Fibroblast of skin of back (primary cell): ENCODE data around the gene BPGM.
A peak's percentile ranks its signal among the peaks of the same experiment; 100 is the strongest.

Experiments
- DNase-seq: peaks from one replicate; pipeline ENCODE4 v3.0.0-alpha.2; 2013

Gene BPGM

GRCh38 chr7:134698481-134698880 lies 51.8 kb downstream of the BPGM start:
- DNase-seq, result no peak

DNA sequence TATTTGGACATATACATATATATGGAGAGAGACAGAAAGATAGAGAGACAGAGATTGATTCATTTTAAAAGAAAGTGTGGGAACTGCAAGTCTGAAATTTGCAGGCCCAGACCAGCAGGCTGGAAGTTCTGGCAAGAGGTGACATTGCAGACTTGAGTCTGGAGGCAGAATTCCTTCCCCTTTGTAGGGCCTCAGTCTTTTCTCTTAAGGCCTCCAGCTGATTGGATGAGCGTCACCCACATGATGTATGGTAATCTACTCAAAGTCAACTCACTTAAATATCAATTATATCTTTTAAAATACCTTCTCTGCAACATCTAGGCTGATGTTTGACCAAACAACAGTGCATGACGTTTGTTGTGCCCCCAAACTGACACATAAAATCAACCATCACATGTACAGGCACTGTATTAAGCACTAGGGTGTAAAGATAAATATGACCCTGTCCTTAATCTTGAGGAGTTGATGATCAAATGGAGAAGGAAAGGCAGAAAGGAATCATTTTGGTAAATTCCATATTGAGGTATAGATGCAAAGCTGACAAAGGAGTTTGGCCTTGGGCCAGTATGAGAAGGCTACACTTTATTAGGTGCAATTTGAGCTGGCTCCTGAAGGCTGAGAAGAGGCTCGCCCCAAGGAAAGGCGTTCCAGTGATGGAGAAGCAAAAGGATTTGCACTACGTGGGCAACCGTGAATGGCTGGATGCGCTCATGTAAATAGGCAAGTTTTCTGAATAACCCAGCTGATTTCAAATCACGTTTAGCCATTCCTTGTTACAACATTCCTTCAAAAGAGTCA lies 52.6 kb downstream of the BPGM start:
- DNase-seq, result no peak

DNA sequence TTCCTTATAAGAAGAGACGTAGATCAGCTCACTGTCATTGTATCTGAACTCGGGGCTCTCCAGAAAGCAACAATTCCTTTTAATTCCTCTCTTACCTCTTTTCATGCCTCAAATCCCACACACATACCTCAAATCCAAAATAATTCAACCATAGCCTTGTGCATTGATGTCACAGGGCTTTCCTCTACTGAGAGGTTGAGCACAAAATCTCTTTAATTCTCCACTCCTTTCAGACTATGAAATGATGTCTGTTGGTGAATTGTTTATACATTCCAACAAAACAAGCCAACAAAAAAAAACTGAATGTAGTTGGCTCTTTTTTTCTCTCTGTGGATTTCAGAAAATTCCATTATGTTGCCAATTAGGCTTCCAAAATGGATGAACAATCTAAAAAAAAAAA lies 53.2 kb downstream of the BPGM start:
- DNase-seq, result no peak

GRCh38 chr7:134701272-134701671 lies 54.6 kb downstream of the BPGM start:
- no peak for DNase-seq

DNA sequence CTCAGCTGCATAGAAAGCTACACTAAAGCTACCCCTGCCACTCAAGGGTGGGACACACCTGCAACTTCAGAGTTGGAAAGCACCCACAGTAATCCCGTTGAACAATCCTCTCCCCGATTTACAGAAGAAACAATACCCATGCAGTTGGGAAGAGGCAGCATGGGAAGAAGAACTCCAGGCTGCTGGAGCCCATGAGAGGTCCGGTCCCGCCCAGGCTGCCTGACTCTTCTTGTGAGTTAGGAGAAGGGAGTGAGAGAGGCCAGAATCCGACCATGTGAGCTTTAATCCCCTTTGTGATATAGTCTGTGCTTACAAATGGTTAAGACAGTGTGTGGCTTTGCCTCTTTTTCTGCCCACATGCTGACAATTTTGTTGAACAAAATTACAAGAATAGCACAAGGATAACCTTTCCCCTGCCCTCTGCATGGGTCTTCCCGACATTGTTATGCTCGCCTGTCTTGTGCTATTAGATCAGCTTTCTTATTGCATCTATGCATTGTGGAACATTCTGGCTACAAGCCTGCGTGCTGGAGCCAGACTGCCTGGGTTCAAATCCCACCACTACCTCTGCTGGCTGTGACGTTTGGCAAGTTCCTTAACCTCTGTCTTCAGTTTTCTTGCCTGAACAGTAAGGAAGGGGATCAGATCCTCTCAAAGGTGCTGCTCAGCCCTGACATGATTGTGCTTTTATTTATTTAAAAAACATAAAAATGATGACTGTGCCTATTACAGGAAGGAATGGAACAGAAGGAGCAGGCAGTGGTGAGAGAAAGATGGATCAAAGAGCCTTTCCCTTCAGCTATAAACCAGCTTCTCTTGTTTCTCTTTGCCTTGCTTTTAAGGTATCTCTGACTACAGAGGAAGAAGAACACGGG lies 56.0 kb downstream of the BPGM start:
- DNase-seq, result no peak

GRCh38 chr7:134703241-134703594 lies 56.6 kb downstream of the BPGM start:
- DNase-seq, result no peak

GRCh38 chr7:134703782-134704181 lies 57.1 kb downstream of the BPGM start:
- DNase-seq, result no peak

- no peak for DNase-seq
Observed at GRCh38 chr7:134704827-134705226, 58.2 kb downstream of the BPGM start.

DNA sequence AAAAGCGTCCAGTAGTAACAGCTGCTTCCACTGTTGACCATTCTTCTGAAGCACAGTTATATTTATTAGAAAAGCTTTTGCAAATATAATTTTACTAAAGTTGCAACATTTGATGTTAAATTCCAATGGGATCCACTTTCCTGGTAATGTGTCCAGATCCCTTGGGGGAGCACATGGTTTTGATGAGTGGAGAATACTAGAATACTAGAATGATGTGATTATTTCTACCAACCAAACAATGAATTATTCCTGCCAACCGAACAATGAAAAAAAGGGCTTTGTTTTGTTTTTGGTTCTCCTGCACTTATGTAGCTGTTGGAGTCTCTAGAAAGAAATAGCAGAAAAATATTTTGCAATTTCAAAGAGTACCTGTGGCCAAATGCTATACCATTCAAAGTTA lies 59.1 kb downstream of the BPGM start:
- no peak for DNase-seq

GRCh38 chr7:134706468-134706867 lies 59.8 kb downstream of the BPGM start:
- DNase-seq, result no peak

DNA sequence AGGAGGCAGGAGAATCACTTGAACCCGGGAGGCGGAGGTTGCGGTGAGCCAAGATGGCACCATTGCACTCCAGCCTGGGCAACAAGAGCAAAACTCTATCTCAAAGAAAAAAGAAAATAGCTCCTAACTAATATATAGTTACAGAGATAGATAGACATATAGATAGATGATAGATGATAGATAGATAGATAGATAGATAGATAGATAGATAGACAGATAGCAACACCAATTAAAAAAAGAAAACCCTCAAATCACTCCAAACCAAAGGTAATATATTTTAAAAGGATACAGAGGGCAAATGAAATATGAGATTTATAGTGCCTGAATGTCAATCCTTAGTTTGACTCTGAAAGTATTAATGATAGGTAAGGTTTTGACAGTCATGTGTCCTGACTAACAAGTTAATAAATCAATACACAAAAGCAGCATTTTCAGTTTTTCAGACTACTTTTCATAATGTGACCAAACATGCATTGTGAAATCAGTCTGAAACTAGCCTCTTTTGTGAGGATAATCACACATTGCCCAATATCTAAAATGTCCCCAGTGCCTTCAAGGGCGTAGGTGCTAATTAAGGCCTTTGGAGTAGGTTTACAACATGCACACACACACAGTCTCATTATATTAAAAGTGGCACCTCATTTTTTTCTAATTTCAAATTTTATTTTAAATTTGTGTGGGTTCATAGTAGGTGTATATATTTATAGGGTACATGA lies 61.2 kb downstream of the BPGM start:
- DNase-seq, result no peak

GRCh38 chr7:134708692-134709091 lies 62.0 kb downstream of the BPGM start:
- DNase-seq, result no peak

DNA sequence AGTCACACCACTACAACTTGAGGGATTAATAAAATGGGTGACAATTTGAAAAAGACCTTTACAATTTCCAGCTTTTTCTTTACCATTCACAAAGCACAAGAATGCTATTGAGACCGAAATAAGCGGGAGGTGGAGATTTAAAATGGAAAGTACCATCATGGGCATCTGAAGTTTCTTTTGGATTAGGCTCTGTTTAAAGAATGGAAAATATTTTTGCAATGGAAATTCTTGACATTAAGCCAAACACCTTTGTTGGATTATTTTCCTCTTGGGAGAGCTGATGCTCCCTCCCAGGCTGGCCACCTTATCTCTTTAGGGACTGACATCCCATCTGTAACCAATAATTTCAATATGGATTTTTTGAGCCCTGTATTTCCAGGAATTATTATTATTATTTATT lies 62.5 kb downstream of the BPGM start:
- peak; percentile 76 for DNase-seq

DNA sequence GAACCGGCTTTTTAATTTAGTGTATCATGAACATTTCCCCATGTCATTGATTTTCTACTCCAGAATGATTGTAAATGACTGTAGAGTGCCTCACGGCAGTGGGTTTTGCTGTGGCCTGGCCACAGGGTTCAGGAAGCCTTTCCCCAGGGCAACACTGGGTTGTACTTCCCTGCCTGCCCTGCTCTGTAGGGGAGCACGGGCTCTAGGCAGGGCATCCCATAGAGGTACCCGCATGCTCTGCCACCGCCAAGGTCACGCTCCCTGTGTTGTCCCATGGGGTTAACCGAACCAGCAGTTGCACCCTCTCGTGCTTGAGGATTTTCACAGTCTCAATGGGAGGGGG lies 63.8 kb downstream of the BPGM start:
- no peak for DNase-seq

- DNase-seq, result peak; percentile 69
Observed at GRCh38 chr7:134710854-134711624, 64.4 kb downstream of the BPGM start.

DNA sequence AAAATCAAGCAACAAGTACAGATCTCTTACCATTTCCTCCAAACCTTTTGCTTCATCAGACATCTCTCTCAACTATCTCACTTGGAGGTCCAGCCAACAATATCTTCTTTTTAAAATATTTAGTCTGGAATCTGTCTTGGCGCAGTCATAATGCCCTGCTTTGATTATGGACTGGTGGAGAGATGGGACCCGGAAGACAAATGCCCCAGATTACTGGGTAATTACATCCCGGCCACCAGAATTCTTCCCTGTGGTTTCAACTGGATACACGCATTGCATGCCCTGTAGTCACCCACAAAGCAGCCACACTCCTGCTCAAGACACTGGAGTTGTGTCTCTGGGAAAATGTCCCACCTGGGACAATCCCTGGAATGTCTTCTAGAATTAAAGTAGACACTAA lies 65.5 kb downstream of the BPGM start:
- DNase-seq, result peak; percentile 90

- DNase-seq, result no peak
Observed at GRCh38 chr7:134714470-134715205, 68.0 kb downstream of the BPGM start.

DNA sequence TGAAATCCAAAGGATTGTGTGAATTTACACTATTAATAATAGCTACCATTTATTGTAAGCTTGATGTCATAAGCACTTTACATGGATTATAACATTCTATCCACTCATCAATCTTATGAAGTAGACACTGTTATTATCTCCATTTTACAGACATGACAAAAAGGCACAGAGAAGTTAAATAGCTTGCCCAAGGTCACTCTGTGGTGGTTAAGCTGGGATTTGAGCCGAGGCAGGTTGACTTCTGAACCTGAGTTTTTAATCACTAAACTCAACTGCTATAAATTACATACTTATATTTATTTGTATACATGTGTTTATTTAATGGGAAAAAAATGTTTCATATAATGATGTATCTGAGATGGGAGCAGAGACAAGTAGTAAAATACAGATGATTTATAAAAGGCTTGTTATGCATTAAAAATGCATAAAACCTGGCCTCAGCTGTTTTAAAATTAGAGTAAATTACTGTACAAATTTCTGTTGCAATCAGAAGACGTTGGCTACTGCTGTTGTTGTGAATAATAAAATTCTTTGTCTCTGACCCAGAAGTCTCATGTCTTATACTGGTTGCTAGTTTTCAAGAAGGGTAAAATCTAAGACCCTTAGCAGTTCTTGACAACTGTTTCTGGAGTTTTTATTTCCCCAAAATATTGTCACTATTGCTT lies 71.7 kb downstream of the BPGM start:
- no peak for DNase-seq

- peak; percentile 84 for DNase-seq
Observed at GRCh38 chr7:134720091-134720935, 73.7 kb downstream of the BPGM start.

- no peak for DNase-seq
Observed at GRCh38 chr7:134721171-134721570, 74.5 kb downstream of the BPGM start.
